LNCAP (cell line): ENCODE measurements around the gene PPARA.

Experiments used
- CTCF ChIP-seq: fragments of 450-650 bp; IDR thresholded peaks from 2 replicates; pipeline ENCODE4 v1.5.1; 2017; ENCODE audit warnings: mild to moderate bottlenecking

Gene PPARA

DNA sequence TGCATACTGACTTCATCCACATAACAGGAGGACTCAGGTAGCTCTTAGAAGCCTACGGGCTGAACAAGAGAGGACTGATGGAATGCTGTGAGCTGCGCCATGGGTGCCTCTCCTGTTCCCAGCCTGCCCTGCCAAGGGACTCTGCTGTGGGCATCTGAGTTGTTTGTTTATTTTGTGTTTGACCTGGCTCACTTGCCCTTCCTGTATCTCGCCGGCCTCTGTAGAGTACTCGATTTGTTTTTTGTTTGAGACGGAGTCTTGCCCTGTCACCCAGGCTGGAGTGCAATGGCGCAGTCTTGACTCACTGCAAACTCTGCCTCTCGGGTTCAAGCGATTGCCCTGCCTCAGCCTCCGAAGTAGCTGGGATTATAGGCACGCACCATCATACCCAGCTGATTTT is 119.2 kb downstream of the PPARA start:
- TF ChIP-seq CTCF: no peak

GRCh38 chr22:46272196-46272595 is 121.9 kb downstream of the PPARA start:
- no peak for TF ChIP-seq CTCF

GRCh38 chr22:46272762-46273431 is 122.6 kb downstream of the PPARA start:
- no peak for TF ChIP-seq CTCF

GRCh38 chr22:46273432-46274148 is 123.3 kb downstream of the PPARA start:
- TF ChIP-seq CTCF: no peak

DNA sequence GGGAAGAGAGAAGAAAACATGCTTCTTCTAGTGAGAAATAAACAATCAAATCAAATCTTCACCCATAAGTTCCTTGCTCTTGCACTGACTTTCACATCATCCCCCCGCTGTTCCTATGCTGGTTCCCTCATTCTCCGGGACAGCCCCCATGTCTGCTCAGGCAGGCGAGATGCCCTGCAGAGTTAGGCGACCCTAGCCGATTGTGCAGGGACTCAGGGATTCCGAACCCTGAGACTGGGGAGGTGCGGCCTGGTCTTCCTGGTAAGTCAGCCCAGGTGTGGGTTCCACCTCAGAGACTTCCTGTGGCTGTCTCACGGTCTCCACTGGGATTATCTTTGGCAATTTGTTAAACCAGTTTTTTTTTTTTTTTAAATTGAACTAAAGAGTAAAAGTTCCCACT is 124.1 kb downstream of the PPARA start:
- TF ChIP-seq CTCF: no peak

- TF ChIP-seq CTCF: no peak
These were observed 125.3 kb downstream of the PPARA start for GRCh38 chr22:46275455-46276122.

GRCh38 chr22:46276563-46276962 is 126.2 kb downstream of the PPARA start:
- no peak for TF ChIP-seq CTCF
